Dedifferentiated amniotic fluid mesenchymal stem cell (primary cell): ENCODE results near the gene CTTNBP2.
A peak's percentile ranks its signal among the peaks of the same experiment; 100 is the strongest.

ENCODE experiments used
- DNase-seq: peaks from one replicate; pipeline ENCODE4 v3.0.0-alpha.2; 2016; ENCODE audit errors: extremely low spot score

The CTTNBP2 gene

GRCh38 chr7:117818232-117818631, 55.0 kb downstream of the CTTNBP2 start:
- no peak for DNase-seq

GRCh38 chr7:117816727-117817126, 56.5 kb downstream of the CTTNBP2 start:
- no peak for DNase-seq

- DNase-seq: no peak
Measured at GRCh38 chr7:117811696-117812095, 61.5 kb downstream of the CTTNBP2 start.

DNA sequence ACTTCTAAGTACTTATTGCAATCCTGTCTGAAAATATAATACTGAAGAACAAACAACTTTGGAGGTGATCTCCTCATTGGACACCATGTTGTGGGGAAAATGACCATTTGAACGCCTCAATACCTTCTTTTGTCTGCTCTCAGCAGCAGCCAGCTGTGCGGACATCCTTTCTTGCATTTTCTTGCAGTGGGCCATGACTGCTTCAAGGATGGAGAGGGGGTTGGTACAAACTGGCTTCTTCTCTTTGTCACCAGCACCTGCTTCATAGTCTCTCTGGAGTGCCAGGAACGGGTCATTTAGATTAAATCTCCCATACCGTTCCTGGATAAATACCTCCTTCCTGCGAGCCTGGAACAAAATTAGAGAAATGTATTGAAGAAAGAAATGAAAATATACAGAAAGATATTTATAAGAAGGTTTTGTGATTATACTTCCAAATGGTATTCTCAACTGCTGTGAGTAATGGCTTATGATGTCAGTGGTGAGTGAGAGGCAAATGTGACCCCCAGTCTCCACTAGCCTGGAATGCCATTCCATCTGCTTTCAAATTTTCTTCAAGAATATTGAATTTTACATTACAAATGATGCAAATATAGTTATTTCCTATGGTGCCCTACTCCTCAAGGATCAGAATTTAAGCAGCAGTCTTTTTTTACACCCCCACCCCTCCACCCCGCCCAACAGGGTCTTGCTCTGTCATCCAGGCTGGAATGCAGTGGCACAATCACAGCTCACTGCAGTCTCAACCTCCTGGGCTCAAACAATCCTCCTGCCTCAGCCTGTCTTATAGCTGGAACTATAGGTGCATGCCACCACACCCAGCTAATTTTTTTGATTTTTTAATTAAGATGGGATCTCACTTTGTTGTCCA, 62.4 kb downstream of the CTTNBP2 start:
- peak; percentile 22 for DNase-seq

DNA sequence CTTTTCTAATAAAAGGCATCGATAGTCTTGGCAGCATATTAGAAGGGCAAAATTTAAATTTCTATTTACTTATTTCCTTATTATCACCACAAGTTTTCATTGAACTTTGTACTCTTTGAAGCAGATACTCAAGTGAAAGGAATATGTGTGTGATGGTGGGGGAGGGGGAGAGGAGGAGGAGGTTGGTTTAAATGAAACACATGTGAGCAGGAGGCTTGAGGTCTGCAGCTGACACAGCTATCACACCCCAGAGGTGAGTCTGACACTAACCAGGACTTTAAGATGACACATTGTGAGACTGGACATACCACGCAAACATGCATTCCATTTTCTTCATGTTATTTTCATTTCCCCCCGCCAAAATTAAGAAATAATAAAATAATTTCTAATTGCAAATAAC, 63.3 kb downstream of the CTTNBP2 start:
- DNase-seq: no peak

DNA sequence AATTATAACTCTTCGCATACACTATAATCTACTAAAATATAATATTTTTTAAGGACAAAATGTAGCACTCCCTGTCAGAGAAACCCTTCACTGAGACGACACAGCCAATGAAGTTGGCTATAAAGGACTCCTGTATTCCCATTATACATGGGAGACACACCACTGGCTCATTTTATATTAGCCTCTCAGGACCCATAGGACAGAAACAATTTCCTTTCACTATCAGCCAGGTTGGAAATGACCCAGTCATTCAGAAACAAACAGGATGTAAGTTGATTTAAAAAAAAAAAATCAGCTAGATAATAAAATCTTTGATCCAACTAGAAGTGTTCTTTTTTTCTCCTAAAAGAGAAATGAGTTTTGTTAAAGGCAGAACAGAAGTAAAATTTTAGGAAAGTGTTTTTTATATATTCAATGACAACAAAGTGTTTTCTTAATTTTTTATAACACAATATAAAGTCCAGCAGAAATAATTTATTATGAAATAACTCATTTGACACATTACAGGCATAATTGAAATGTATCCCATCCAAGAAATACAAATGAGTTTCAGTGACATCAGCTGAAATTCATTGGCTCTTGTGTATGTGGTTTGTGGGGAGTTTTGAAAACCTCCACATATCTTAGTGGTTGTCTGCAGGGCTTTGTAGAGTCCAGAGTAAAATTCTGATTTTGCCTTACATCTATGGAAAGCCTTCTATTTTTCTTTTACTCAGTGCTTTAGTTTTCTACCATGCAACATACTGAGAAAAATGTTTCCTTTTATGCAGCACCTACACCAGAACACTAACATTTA, 64.1 kb downstream of the CTTNBP2 start:
- no peak for DNase-seq

DNA sequence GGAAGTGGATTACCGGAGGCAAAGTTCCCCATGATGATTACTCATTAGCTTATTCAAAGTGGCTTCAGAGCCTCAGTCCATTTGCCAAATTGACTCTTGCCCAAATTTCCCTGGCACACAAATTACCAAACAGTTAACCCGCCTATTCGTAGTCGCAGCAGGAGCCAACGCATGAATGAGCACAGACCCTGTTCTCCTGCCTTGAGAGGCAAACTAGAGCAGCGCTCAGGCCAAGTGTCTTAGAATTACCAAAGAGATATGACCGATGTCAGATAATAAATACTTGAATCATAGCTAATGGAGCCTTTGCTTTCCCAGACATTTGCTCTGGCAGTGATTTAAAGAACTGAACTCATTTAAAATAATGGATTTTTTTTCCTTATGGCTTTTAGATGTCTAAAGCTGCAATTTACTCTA, 64.9 kb downstream of the CTTNBP2 start:
- DNase-seq: no peak

- DNase-seq: no peak
Measured at GRCh38 chr7:117807676-117808075, 65.6 kb downstream of the CTTNBP2 start.

DNA sequence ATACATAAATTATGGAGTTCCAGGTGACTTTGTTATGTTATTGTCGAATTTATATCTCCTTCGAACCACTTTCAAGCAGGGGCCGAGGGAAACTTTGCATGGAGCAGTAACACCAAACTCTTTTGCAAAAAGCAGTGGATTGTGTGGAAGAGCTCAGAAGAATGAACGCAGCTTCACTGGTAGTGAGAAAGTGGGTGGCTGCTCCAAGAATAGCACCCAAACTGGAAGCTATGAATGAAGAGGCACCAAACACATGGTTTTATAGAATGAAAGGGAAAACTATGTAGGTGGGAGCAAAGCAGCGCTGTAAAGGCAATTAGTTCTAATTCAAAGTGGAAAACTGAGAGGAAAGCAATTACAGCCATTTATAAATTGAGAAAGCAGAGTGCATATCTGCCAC, 67.2 kb downstream of the CTTNBP2 start:
- no peak for DNase-seq

- DNase-seq: no peak
Measured at GRCh38 chr7:117805241-117805640, 68.0 kb downstream of the CTTNBP2 start.

DNA sequence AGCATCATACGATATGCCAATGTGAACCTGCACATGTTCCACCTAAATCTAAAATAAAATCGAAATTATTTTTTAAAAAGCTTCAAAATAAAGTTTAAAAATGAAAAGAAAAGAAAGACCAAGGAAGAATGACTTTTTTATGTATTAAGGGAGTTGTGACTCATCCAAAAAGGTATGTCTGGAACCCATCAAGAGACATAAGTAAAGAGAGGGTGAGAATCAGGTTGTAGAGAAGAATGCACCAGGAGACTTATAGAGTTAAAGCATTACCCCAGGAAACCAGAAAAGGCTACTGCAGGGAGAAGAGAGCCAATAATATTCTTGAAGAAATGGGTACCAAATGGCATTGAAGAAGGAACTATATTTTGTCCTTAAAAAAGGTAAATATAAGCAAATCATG, 69.8 kb downstream of the CTTNBP2 start:
- DNase-seq: no peak

- DNase-seq: no peak
Measured at GRCh38 chr7:117802660-117803059, 70.6 kb downstream of the CTTNBP2 start.

DNA sequence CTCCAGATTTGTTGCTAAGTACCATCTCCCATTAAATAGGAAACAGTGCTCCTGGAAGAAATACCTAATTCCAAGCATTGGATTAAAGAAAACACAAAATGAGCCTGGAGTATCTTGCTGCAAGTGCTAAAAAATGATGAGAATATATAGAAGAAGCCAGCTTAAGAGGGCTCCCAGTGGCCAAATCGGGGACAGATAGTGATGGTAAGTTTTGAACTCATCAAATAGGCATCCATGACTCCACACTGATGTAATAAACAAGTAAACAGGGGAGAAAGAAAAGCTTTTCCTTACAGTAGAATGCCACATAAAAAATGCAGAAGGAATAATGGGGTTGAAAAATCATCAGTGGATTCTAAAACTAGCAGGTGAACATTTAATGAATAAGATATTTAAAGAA, 72.4 kb downstream of the CTTNBP2 start:
- DNase-seq: no peak

DNA sequence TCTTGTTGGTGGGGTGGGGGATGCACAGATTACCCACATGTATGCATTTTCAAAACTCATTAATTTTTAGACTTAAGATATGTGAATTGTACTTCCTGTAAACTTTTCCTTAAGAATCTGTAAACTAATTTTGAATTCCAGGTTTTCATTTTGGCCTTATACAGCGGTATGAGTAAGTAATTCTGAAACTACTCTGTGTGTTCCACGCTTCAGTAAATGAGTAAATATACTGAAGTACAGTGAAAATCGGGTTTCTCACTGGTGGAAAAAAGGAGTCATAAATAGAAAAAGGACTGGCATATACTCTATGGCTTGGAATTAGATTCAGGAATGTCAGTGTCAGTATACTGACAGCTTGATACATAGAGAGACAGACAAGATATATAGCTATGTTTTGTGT, 72.8 kb downstream of the CTTNBP2 start:
- no peak for DNase-seq

DNA sequence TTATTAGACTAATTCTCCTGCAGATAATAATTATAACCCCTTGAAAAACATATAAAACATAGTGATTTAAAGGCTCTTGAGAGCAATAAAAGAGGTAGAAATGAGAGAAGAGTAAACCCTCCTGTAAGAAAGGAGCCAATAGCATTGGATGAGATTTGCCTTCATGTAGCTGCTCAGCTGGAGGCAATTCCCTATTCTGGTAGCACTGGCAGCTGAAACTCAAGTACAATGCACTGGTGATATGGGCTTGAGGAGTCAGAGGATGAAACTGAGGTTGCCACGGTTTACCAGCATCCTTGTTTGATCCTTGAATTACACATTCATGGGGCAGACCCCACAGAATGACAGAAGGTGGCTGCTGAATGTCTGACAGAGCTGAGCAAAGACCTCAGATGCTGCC, 76.4 kb downstream of the CTTNBP2 start:
- DNase-seq: no peak

DNA sequence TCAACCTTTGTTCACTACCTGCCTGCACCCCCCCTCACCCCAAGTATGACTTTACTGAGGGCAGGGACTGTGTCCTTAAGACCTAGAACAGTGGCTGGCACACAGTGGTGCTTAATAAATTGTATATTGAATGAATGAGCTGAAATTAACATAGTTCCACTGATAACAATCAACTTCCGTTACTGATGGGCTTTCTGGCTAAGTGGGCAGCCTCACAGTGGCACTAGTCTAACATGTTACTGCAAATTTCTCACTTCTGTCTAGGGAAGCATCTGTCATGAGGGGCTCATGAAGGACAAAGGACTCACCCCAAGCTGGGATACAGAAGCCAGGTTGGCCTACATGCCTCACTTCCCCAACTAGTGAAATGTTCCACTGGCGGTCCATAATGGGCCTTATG, 79.3 kb downstream of the CTTNBP2 start:
- DNase-seq: no peak

DNA sequence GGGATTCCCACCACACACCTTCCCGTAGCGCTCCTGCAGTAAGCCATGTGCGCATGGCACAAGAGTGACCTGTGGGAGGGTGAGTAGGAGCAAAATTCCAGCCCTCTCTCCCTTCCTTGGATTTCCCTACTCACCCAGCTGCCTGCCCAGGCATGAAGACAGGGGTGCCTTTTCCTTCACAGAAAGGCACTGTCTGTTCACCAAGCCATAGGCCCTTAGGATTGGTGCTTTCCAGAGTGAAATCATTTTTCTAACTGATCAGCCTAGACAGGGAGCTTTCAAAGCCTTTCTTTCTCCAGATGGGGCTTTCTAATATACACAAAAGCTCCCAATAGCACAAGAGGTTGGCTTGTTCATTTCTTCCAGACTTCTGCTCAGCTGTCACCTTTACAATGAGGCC, 79.7 kb downstream of the CTTNBP2 start:
- DNase-seq: no peak

DNA sequence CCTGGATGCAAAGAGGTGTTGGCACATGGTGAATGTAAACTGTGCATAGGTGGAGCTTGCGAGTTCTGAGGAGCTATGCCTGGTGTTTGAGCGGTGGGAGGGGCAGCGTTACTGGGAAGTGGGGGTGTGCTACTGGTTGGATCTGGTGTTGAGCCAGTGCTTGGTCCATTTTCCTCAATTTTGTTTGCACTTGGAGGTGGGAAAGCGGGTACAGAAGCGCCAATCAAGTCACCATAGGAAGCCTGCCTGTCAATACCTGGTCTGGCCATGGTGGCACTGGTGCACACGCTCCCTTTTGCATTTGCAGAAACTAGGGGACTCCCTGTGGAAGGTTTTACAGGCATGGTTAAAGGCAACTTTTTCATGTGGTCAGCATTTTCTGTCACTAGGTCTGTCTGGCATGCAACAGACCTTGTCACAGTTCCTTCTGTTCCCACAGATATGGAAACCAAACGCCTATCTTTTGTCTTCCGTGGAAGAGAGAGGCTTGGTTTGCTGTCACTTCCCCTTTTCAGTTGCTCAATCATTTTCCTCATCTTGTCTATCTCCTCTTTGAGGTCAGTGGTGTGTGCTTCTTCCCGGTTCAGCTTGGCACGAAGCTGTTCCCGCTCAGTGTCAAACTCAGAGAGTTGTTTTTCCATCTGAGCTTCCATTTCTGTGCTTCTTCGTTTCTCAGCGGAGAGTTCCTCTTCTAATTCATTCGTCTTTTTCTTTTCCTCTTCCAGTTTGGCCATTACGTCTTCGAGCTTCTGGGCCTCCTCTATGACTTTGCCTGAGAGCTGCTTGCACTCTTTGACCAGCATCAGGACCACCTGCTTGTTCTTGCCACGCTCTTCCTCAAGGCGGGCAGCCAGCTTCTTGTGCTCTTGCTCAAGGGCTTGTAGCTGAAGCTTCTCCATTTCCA, 81.1 kb downstream of the CTTNBP2 start:
- no peak for DNase-seq

GRCh38 chr7:117790731-117791130, 82.5 kb downstream of the CTTNBP2 start:
- DNase-seq: no peak

DNA sequence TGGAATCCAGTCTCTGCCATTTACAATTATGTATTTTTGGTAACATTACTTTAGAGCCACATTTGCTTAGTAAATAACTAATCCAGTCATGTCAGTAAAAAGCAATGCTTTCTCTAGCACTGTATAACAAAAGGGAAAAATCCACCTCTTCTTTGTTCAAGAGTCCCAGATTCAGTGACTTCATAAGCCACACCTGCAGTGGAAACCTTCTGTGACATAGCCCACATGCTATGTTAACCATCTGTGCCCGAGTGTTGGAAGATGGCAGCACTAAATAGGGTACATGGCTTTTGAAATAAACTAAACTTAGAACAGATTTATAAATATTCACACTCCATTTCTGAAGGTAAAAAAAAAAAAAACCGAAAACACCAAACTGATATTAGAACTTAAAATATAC, 83.0 kb downstream of the CTTNBP2 start:
- no peak for DNase-seq

DNA sequence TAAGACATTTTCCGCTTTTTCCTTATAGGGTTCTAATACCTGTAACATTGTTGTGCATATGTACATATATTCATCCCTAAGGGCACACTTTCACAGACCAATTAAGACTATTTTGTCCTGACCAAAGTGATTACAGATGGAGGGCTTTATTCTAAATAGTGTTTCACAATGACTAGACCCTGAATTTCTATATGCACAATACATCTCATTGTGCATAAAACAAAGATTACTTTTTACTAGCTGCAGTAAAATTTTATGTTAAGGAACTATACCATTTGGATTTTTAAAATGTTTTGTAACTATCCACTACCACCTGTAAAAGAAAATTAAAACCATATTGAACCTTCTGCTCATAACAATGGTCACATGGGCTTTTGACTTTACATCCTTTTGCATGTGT, 87.8 kb downstream of the CTTNBP2 start:
- no peak for DNase-seq

GRCh38 chr7:117784315-117784714, 88.9 kb downstream of the CTTNBP2 start:
- DNase-seq: no peak
